Measurements from ENCODE around the gene NDUFS2. TPM values are rescaled to one million over a fixed set of nuclear protein-coding genes. Genes with fewer than 3 reads are reported as not detected.
A peak's percentile ranks its signal among the peaks of the same experiment; 100 is the strongest.

The NDUFS2 gene
- total and polyA plus RNA-seq, 2 of the 8 experiments (the other 6 are each of a cell fraction or from before 2014, with no cell fraction given): 95.1 to 113 TPM

- H3K36me3 ChIP-seq (ENCODE audit: control insufficient read depth in 2 of 4, insufficient read depth in 4 of 4, low read length in 3 of 4): peaks cover 4 to 12% (median 7%) of the 10 kb centered on the region in 4 experiments; a peak in 5 of 8 replicates
- H4K91ac ChIP-seq (replicated peaks; ENCODE audit: insufficient read length, low read length): no peak overlapping the region
- DNase-seq (ENCODE audit: low read depth in 1 of 2, low spot score in 2 of 2) (no peak), FAIRE-seq (no peak)
- no peak overlapping the region for H2BK120ac ChIP-seq (replicated peaks; ENCODE audit: low read depth, low read length)
- no peak overlapping the region for H3K4me3 ChIP-seq (ENCODE audit: extremely low read depth in 1 of 4, insufficient read depth in 2 of 4, low read depth in 3 of 4, low read length in 4 of 4)
- H2BK5ac ChIP-seq (ENCODE audit: low read depth, low read length): peak overlapping the region; percentile 67; the same call in 1 of the 2 replicates
- H3K56ac ChIP-seq (replicated peaks; ENCODE audit: insufficient read length, low read depth, low read length): no peak overlapping the region
- peaks cover 11% of the 10 kb centered on the region; the same call in 1 of the 2 replicates for H3K23me2 ChIP-seq (ENCODE audit: low read depth, low read length)
- ChIA-PET POLR2A (ENCODE audit: partially characterized antibody) (interaction anchor here (1.0 to 1.6 kb wide), 4 partner anchors 9 to 110 kb away, joined by 3 to 4 read pairs (median 3); partner anchors contain the start of gene FCER1G), CTCF (ENCODE audit: partially characterized antibody) (interaction anchor here (1.0 to 17.6 kb wide), 5 partner anchors 11 to 160 kb away, joined by 3 to 427 read pairs (median 4); partner anchors contain the start of genes APOA2, B4GALT3, FCER1G and TOMM40L)
- no peaks in the 10 kb centered on the region; a peak in 1 of 7 replicates for H3K27me3 ChIP-seq (replicated peaks in 1 of 4; ENCODE audit: control insufficient read depth in 3 of 4, extremely low read depth in 1 of 4, insufficient read depth in 3 of 4, low read length in 3 of 4)
- peaks cover 6% of the 10 kb centered on the region; the same call in 1 of the 2 replicates for H3K79me1 ChIP-seq (ENCODE audit: low read depth, low read length)
- TF ChIP-seq KDM5A (IDR thresholded peaks at IDR 0.05; ENCODE audit: low read length) (no peak), NRF1 (IDR thresholded peaks at IDR 0.05; ENCODE audit: low read depth, low read length) (no peak), GTF2F1 (IDR thresholded peaks at IDR 0.05; ENCODE audit: borderline replicate concordance, low read depth, low read length) (no peak), HDAC6 (IDR thresholded peaks at IDR 0.05; ENCODE audit: low read depth, low read length) (no peak), RAD21 (IDR thresholded peaks at IDR 0.05 in 1 of 2, conservative IDR thresholded peaks at IDR 0.05 in 1 of 2; ENCODE audit: low read depth in 2 of 2, low read length in 2 of 2) (no peak)
- TF ChIP-seq, protein P1, sequence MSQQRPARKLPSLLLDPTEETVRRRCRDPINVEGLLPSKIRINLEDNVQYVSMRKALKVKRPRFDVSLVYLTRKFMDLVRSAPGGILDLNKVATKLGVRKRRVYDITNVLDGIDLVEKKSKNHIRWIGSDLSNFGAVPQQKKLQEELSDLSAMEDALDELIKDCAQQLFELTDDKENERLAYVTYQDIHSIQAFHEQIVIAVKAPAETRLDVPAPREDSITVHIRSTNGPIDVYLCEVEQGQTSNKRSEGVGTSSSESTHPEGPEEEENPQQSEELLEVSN (IDR thresholded peaks at IDR 0.05): no peak
- H3K9me3 ChIP-seq (ENCODE audit: insufficient read depth in 2 of 2, low read depth in 1 of 2, low read length in 1 of 2): no peaks in the 10 kb centered on the region
- peaks cover 15 to 45% (median 41%) of the 10 kb centered on the region in 4 experiments for H3K4me1 ChIP-seq (replicated peaks in 1 of 4; ENCODE audit: control insufficient read depth in 3 of 4, insufficient read depth in 4 of 4, low read length in 3 of 4)
- H3K27ac ChIP-seq (ENCODE audit: low read depth, low read length): no peak overlapping the region
- H2BK15ac ChIP-seq (ENCODE audit: low read length): no peak overlapping the region
- no peak overlapping the region for H2AK5ac ChIP-seq (ENCODE audit: low read depth, low read length)
- H2AFZ ChIP-seq (ENCODE audit: low read length): no peak overlapping the region
- 0 out of 2 replicates have a peak overlapping the region, but pooled peaks have one; percentile 48 for H2BK20ac ChIP-seq (ENCODE audit: low read length)
- H4K5ac ChIP-seq (ENCODE audit: insufficient read length, low read depth, low read length): no peak overlapping the region
- no peaks in the 10 kb centered on the region for H4K20me1 ChIP-seq (replicated peaks in 1 of 2; ENCODE audit: control insufficient read depth in 1 of 2, insufficient read depth in 2 of 2, low read length in 2 of 2)
- H3K79me2 ChIP-seq (ENCODE audit: control insufficient read depth in 1 of 2, insufficient read depth in 2 of 2, low read length in 2 of 2): peaks cover 0 to 5% of the 10 kb centered on the region in 2 experiments; a peak in 1 of 4 replicates
- H3K9ac ChIP-seq (replicated peaks in 1 of 4; ENCODE audit: extremely low read depth in 1 of 4, low read depth in 3 of 4, low read length in 3 of 4): no peak overlapping the region
- H3K14ac ChIP-seq (ENCODE audit: insufficient read length): no peak overlapping the region
- H4K8ac ChIP-seq (ENCODE audit: extremely low read depth, insufficient read depth, low read length): no peak overlapping the region; the same call in 1 of the 2 replicates
- 0 out of 4 replicates have a peak overlapping the region, but pooled peaks of 1 of the 2 experiments have one; percentile 67 for H3K4me2 ChIP-seq (ENCODE audit: insufficient read depth in 1 of 2, low read depth in 2 of 2, low read length in 2 of 2)
- WGBS, 2 experiments (ENCODE audit: extremely low coverage in 1 of 2, insufficient coverage in 1 of 2, insufficient read length in 1 of 2, insufficient replicate concordance in 2 of 2, low coverage in 1 of 2, low lambda C conversion rate in 2 of 2, missing lambda C conversion rate in 1 of 2): 87% methylated on average over 7 of the region's 7 CpGs; no CpG with 5 or more reads in 1 of the 2 experiments
- no peak overlapping the region for H3K4ac ChIP-seq (replicated peaks; ENCODE audit: insufficient read length, low read depth, low read length)
- no peak overlapping the region for H3K23ac ChIP-seq (ENCODE audit: insufficient read length)
- H3K18ac ChIP-seq (ENCODE audit: extremely low read depth, low read length): no peak overlapping the region
- no peak overlapping the region for H2BK12ac ChIP-seq (ENCODE audit: low read depth, low read length)
These were observed 6.1 kb upstream of the NDUFS2 start for GRCh38 chr1:161196111-161196510.

Measured in H1 (cell line).